Body of pancreas (tissue), 4 donors: ENCODE data around the gene UMODL1. TPM values are rescaled to one million over a fixed set of nuclear protein-coding genes. Genes with fewer than 3 reads are reported as not detected.

Source experiments
- ATAC-seq: fragments of 150-250 bp; one replicate; pipeline ENCODE4 v1.9.1; 2016
- DNase-seq, 4 donors: peaks; one replicate each; pipeline ENCODE4 v3.0.0-alpha.2; 2019
- H3K27ac ChIP-seq, 4 donors: fragments of 200-600 bp; sonication (generic); 1 replicate in 3 of 4; 2 replicates in 1 of 4; pipeline versions ENCODE4 v1.5.1 to v1.6.1; 2016 to 2019; ENCODE audit warnings: mild to moderate bottlenecking in 1 of 4, mixed read lengths in 1 of 4, moderate library complexity in 1 of 4
- H3K27me3 ChIP-seq, 2 donors: fragments of 200-600 bp; sonication (generic); one replicate each; pipeline ENCODE4 v1.6.0; 2016; ENCODE audit warnings: mild to moderate bottlenecking in 1 of 2
- H3K36me3 ChIP-seq, 2 donors: fragments of 200-600 bp; sonication (generic); replicated peaks in 1 of 2; 2 replicates each; pipeline ENCODE4 v1.5.1; 2016; ENCODE audit warnings: low read depth in 2 of 2; ENCODE audit not compliant: insufficient read depth in 1 of 2
- H3K4me1 ChIP-seq: fragments of 200-600 bp; sonication (generic); one replicate; pipeline ENCODE4 v1.6.0; 2016
- H3K4me3 ChIP-seq, 2 donors: fragments of 200-600 bp; sonication (generic); 1 replicate in 1 of 2; 2 replicates in 1 of 2; pipeline ENCODE4 v1.5.1; 2016 to 2019
- H3K9me3 ChIP-seq, 3 donors: fragments of 200-600 bp; sonication (generic); 1 replicate in 2 of 3; 2 replicates in 1 of 3; pipeline ENCODE4 v1.5.1; 2016
- POLR2A ChIP-seq, 3 donors: fragments of 450-650 bp; IDR thresholded peaks; one replicate each; pipeline ENCODE4 v1.6.1; 2016; ENCODE audit warnings: antibody characterized with exemption in 3 of 3, mild to moderate bottlenecking in 2 of 3
- WGBS, 2 donors: methylation state at CpG; one replicate each; pipeline ENCODE4 v1.1.5; 2017; 5-methylcytosine and 5-hydroxymethylcytosine counted together
- intact Hi-C: fragments of 100-400 bp; cut with DNase I; formaldehyde crosslinking; loops from one replicate; pipeline ENCODE4 v1.15.1; 2023
- total RNA-seq, 2 donors: library from RNA; depleted of rRNA; stranded (reverse); fragments of >200 nt; gene quantifications; one replicate each; pipeline ENCODE4 v1.1.0, GENCODE V29; 2016
- TF ChIP-seq, protein P1 (sequence below), 7 experiments: fragments of 450-650 bp in 4 of 7; fragments of 200-600 bp in 3 of 7; sonication (generic) in 3 of 7; IDR thresholded peaks; one replicate each; pipeline ENCODE4 v1.5.1; 2016 to 2019; ENCODE audit warnings: antibody characterized with exemption in 7 of 7

Gene UMODL1
- total RNA-seq, 2 donors from 2014 or later, result not detected

- no peak overlapping the region for H3K4me3 ChIP-seq
- intact Hi-C loops, result no loop called here
These were observed 14.0 kb upstream of the UMODL1 start for GRCh38 chr21:42056996-42057689.

DNA sequence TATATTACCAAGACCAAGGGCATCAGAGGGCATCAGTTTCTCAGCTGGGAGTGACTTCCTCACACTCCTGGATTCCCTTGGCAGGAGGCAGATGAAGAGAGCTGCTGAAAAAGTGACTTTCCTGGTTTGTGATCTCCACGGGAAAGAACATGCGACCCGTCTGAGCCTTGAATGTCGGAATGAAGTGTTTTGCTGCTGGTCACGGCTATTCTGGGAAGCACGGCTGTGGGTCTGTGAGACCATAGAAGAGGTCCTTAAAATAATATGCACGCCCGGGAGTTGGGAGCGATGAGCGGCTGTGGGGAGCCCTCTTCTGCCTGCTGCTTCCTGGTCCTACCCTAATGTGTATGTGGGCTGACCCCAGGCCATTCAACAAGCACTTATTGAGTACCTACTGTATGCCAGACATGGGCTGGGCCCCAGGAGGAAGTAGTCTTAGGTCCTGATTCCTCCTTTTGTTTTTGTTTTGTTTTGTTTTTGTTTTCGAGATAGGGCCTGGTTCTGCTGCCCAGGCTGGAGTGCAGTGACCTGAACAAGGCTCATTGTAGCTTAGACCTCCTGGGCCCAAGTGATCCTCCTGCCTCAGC is 13.2 kb upstream of the UMODL1 start:
- no peak for ATAC-seq
- Histone ChIP-seq H3K4me3 (no peak overlapping the region), H3K27me3 (no peaks in the 10 kb centered on the region), H3K27ac (peak overlapping the region in 3 of 4 donors; percentile 46 to 62 (median 51)), H3K9me3 (no peaks in the 10 kb centered on the region), H3K4me1 (peaks cover 25% of the 10 kb centered on the region), H3K36me3 (no peaks in the 10 kb centered on the region)
- 79 to 83% methylated on average over 11 of the region's 11 CpGs for WGBS, 2 donors
- intact Hi-C loops, result no loop called here
- TF ChIP-seq, protein P1, sequence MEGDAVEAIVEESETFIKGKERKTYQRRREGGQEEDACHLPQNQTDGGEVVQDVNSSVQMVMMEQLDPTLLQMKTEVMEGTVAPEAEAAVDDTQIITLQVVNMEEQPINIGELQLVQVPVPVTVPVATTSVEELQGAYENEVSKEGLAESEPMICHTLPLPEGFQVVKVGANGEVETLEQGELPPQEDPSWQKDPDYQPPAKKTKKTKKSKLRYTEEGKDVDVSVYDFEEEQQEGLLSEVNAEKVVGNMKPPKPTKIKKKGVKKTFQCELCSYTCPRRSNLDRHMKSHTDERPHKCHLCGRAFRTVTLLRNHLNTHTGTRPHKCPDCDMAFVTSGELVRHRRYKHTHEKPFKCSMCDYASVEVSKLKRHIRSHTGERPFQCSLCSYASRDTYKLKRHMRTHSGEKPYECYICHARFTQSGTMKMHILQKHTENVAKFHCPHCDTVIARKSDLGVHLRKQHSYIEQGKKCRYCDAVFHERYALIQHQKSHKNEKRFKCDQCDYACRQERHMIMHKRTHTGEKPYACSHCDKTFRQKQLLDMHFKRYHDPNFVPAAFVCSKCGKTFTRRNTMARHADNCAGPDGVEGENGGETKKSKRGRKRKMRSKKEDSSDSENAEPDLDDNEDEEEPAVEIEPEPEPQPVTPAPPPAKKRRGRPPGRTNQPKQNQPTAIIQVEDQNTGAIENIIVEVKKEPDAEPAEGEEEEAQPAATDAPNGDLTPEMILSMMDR (IDR thresholded peaks at IDR 0.05), result no peak
- TF ChIP-seq POLR2A (IDR thresholded peaks at IDR 0.05), result no peak
- no peak for DNase-seq

More at GRCh38 chr21:42056996-42057689, 14.0 kb upstream of the UMODL1 start:
- H3K27me3 ChIP-seq, result no peaks in the 10 kb centered on the region
- peaks cover 24% of the 10 kb centered on the region for H3K4me1 ChIP-seq
- 16 to 18% methylated on average over 17 of the region's 17 CpGs for WGBS, 2 donors
- ATAC-seq, result peak; percentile 90
- TF ChIP-seq POLR2A (IDR thresholded peaks at IDR 0.05), result no peak
- TF ChIP-seq, protein P1 (IDR thresholded peaks at IDR 0.05), result no peak
- no peaks in the 10 kb centered on the region for H3K36me3 ChIP-seq
- no peaks in the 10 kb centered on the region for H3K9me3 ChIP-seq
- DNase-seq, result peak; percentile 62 to 85 (median 75)
- peak overlapping the region in 3 of 4 donors; percentile 46 to 62 (median 51) for H3K27ac ChIP-seq

DNA sequence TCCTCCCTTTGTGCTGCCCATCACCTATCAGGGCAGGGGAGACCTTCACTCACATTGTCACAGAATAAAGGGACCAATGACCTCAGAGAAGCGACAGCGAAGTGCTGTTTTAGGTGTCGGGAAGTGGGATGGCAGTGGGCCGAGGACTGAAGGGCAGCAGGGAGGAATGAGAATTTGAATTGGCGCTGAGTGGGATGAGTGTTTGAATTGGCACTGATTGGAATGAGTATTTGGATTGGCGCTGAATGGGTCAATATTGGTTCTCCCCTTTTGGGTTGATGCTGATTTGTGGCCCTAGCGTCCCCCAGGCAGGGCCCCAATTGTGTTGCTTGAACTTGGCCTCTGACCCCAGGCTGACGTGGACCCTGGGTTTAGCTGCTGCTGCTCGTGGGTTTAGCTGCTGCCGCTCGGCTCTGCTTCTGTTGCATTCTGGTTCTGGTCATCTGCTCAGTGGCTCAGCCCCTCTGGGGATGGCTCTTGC is 12.4 kb upstream of the UMODL1 start:
- intact Hi-C loops, result no loop called here
- H3K4me3 ChIP-seq, result no peak overlapping the region
- no peak for TF ChIP-seq POLR2A (IDR thresholded peaks at IDR 0.05)
- TF ChIP-seq, protein P1 (IDR thresholded peaks at IDR 0.05), result no peak
- ATAC-seq (no peak), DNase-seq (no peak)
- H3K27ac ChIP-seq, result no peak overlapping the region
- no peaks in the 10 kb centered on the region for H3K36me3 ChIP-seq
- 90% methylated on average over 11 of the region's 11 CpGs for WGBS, 2 donors
- H3K4me1 ChIP-seq, result peaks cover 33% of the 10 kb centered on the region
- no peaks in the 10 kb centered on the region for H3K9me3 ChIP-seq
- no peaks in the 10 kb centered on the region for H3K27me3 ChIP-seq

DNA sequence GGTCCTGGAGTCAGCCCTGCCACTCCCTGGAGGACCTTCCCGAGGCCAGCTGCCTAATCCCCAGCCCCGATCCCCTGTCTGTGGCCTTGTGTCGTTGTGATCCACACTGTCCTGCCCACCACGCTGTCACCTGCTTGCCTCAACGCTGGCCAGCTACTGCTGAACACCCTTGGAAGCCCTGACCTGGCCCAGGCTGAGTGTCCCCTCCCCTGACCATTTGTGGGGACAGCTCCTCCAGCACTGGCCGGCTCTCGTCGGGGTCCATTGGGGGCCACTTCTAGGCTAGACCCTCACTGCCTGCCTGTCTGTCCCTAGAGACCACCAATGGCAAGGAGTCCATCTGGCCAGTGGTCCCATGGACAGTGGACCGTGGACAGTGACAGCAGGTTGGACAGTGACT is 12.0 kb upstream of the UMODL1 start:
- intact Hi-C loops, result no loop called here
- Histone ChIP-seq H3K27ac (no peak overlapping the region), H3K4me1 (peaks cover 37% of the 10 kb centered on the region), H3K27me3 (no peaks in the 10 kb centered on the region), H3K36me3 (no peaks in the 10 kb centered on the region), H3K4me3 (no peak overlapping the region), H3K9me3 (no peaks in the 10 kb centered on the region)
- TF ChIP-seq, protein P1 (IDR thresholded peaks at IDR 0.05), result no peak
- TF ChIP-seq POLR2A (IDR thresholded peaks at IDR 0.05), result no peak
- WGBS, 2 donors, result 90 to 100% methylated on average over 4 to 9 of the region's 9 CpGs
- ATAC-seq (no peak), DNase-seq (no peak)
